Endothelial cell of umbilical vein (primary cell): ENCODE measurements around the gene CACNA1C. TPM values are rescaled to one million over a fixed set of nuclear protein-coding genes. Genes with fewer than 3 reads are reported as not detected.

Source experiments
- BruUV-seq: library from RNA; stranded (reverse); fragments of 400-500 nt; replicated peaks from 2 replicates; lab custom pipeline; 2021; lab: Mats Ljungman, UMichigan
- CTCF ChIA-PET: fragments of 300-600, 350-600 bp; sonication (Branson Sonifier 250); formaldehyde crosslinking; loops from one replicate; lab custom pipeline; 2021; ENCODE audit warnings: antibody characterized with exemption, inconsistent platforms; lab: Charles Lee
- POLR2A ChIA-PET: fragments of 300-600, 350-600 bp; sonication (Branson Sonifier 250); formaldehyde crosslinking; loops from one replicate; lab custom pipeline; 2021; ENCODE audit warnings: antibody characterized with exemption, inconsistent platforms; lab: Charles Lee
- DNase-seq: peaks from one replicate; pipeline ENCODE4 v3.0.0-alpha.2; 2011; ENCODE audit warnings: low read depth, low spot score
- FAIRE-seq: peaks from 2 replicates; lab custom pipeline; 2011; peaks lifted over from hg19 to GRCh38; lab: Jason Lieb, UNC
- H2AFZ ChIP-seq: 2 replicates; pipeline ENCODE4 v1.6.0; 2012; ENCODE audit warnings: low read depth, low read length, control low read depth, inconsistent platforms
- H3K27ac ChIP-seq: 2 replicates; pipeline ENCODE4 v1.5.1; 2011; ENCODE audit warnings: low read depth, mild to moderate bottlenecking, control low read depth, low read length, moderate library complexity; ENCODE audit not compliant: insufficient read depth
- H3K27me3 ChIP-seq, 2 experiments: 2 replicates each; pipeline versions ENCODE4 v1.6.0 to v1.6.1; 2011; ENCODE audit warnings: low read length in 2 of 2, mixed read lengths in 1 of 2; ENCODE audit not compliant: control insufficient read depth in 2 of 2, insufficient read depth in 2 of 2
- H3K36me3 ChIP-seq, 2 experiments: 2 replicates in 1 of 2; 3 replicates in 1 of 2; pipeline ENCODE4 v1.5.1; 2011; ENCODE audit warnings: low read length in 2 of 2, mild to moderate bottlenecking in 1 of 2, moderate library complexity in 1 of 2; ENCODE audit not compliant: control insufficient read depth in 2 of 2, insufficient read depth in 2 of 2; ENCODE audit errors: extremely low read depth in 1 of 2
- H3K4me1 ChIP-seq: 3 replicates; pipeline ENCODE4 v1.5.1; 2011; ENCODE audit warnings: mild to moderate bottlenecking, low read length; ENCODE audit not compliant: control insufficient read depth, insufficient read depth; ENCODE audit errors: extremely low read depth
- H3K4me2 ChIP-seq: 2 replicates; pipeline ENCODE4 v1.6.1; 2011; ENCODE audit warnings: low read length, control low read depth, mixed read lengths; ENCODE audit not compliant: insufficient read depth
- H3K4me3 ChIP-seq, 3 experiments: fragments of 200-600 bp in 1 of 3; sonication (generic), shearing (Covaris generic) in 1 of 3; replicated peaks in 1 of 3; 2 replicates each; pipeline ENCODE4 v1.5.1; 2011 to 2016; ENCODE audit warnings: control low read depth in 3 of 3, low read length in 3 of 3, mild to moderate bottlenecking in 2 of 3, inconsistent platforms in 1 of 3, low read depth in 1 of 3, moderate library complexity in 1 of 3; ENCODE audit not compliant: insufficient read depth in 1 of 3
- H3K79me2 ChIP-seq: 2 replicates; pipeline ENCODE4 v1.6.0; 2012; ENCODE audit warnings: low read length, inconsistent platforms; ENCODE audit not compliant: control insufficient read depth, insufficient read depth
- H3K9ac ChIP-seq: replicated peaks from 2 replicates; pipeline ENCODE3; 2011; ENCODE audit warnings: low read length, control low read depth; ENCODE audit not compliant: insufficient read depth; ENCODE audit errors: extremely low read depth
- H3K9me1 ChIP-seq: replicated peaks from 3 replicates; pipeline ENCODE4 v1.6.0; 2011; ENCODE audit warnings: mild to moderate bottlenecking, low read length; ENCODE audit not compliant: control insufficient read depth, insufficient read depth; ENCODE audit errors: extremely low read depth
- H3K9me3 ChIP-seq: replicated peaks from 2 replicates; pipeline ENCODE4 v1.5.1; 2012; ENCODE audit warnings: low read length, inconsistent platforms; ENCODE audit not compliant: control insufficient read depth, insufficient read depth
- H4K20me1 ChIP-seq: replicated peaks from 2 replicates; pipeline ENCODE3; 2011; ENCODE audit warnings: mild to moderate bottlenecking, low read length; ENCODE audit not compliant: control insufficient read depth, insufficient read depth; ENCODE audit errors: extremely low read depth
- CTCF ChIP-seq, 2 donors: IDR thresholded peaks; 1 replicate in 1 of 2; 2 replicates in 1 of 2; pipeline ENCODE4 v1.5.1; 2011; ENCODE audit warnings: low read length in 2 of 2, mild to moderate bottlenecking in 2 of 2, moderate library complexity in 2 of 2, control low read depth in 1 of 2, inconsistent platforms in 1 of 2, low read depth in 1 of 2; ENCODE audit not compliant: insufficient read depth in 1 of 2; ENCODE audit errors: extremely low read depth in 1 of 2
- EZH2 ChIP-seq: IDR thresholded peaks from 2 replicates; pipeline ENCODE4 v1.6.1; 2012; ENCODE audit warnings: borderline replicate concordance, low read depth, mild to moderate bottlenecking, moderate library complexity, low read length, inconsistent platforms; ENCODE audit not compliant: severe bottlenecking
- FOS ChIP-seq: IDR thresholded peaks from 2 replicates; pipeline ENCODE4 v1.6.1; 2011; ENCODE audit warnings: mild to moderate bottlenecking, low read length, moderate library complexity, borderline replicate concordance; ENCODE audit not compliant: insufficient read depth
- GATA2 ChIP-seq: IDR thresholded peaks from 2 replicates; pipeline ENCODE4 v1.7.0; 2011; ENCODE audit warnings: low read depth, mild to moderate bottlenecking, moderate library complexity, mixed read lengths, low read length; ENCODE audit not compliant: insufficient read length, insufficient read depth
- JUN ChIP-seq: IDR thresholded peaks from 2 replicates; pipeline ENCODE4 v1.6.1; 2011; ENCODE audit warnings: borderline replicate concordance, low read depth; ENCODE audit not compliant: insufficient read length, insufficient read depth
- MAX ChIP-seq: IDR thresholded peaks from 2 replicates; pipeline ENCODE4 v1.6.1; 2011; ENCODE audit not compliant: insufficient read depth, insufficient read length
- MYC ChIP-seq: IDR thresholded peaks from one replicate; pipeline ENCODE4 v1.6.1; 2011; ENCODE audit warnings: mild to moderate bottlenecking, low read depth, low read length
- POLR2A ChIP-seq: IDR thresholded peaks from 2 replicates; pipeline ENCODE4 v1.6.1; 2012; ENCODE audit warnings: low read depth, mild to moderate bottlenecking, control low read depth, low read length
- POLR2AphosphoS5 ChIP-seq: IDR thresholded peaks from 2 replicates; pipeline ENCODE4 v1.6.1; 2012; ENCODE audit warnings: low read depth, mild to moderate bottlenecking, control low read depth, low read length, moderate library complexity; ENCODE audit not compliant: insufficient read depth
- dilution Hi-C: fragments of 300-500 bp; cut with MboI; formaldehyde crosslinking; loops from one replicate; pipeline ENCODE4 v1.15.0; 2019; ENCODE audit warnings: low sequenced_read_pairs; ENCODE audit not compliant: extremely low pct_ligation_motif_present
- intact Hi-C: fragments of 100-400 bp; cut with micrococcal nuclease; formaldehyde crosslinking; loops from one replicate; pipeline ENCODE4 v1.10.0; 2022
- polyA plus RNA-seq, 4 experiments: library from polyadenylated mRNA; depleted of rRNA in 3 of 4; stranded (reverse) in 3 of 4; unstranded in 1 of 4; fragments of >200 nt; gene quantifications; 2 replicates each; pipeline versions ENCODE4 v1.2.1 to v1.2.3, GENCODE V29; 2011 to 2012; ENCODE audit warnings: missing spikeins in 1 of 4
- total RNA-seq: library from RNA; stranded (reverse); gene quantifications from 2 replicates; pipeline ENCODE4 v1.2.3, GENCODE V29; 2021

Gene CACNA1C
- total and polyA plus RNA-seq, 2 donors (not counting 3 experiments of a cell fraction or from before 2014, with no cell fraction given): not detected

GRCh38 chr12:2575245-2575644 lies 522.5 kb downstream of the CACNA1C start:
- DNase-seq: no peak
- FAIRE-seq: no peak
- TF ChIP-seq MAX (no peak), FOS (no peak)
- H3K9ac ChIP-seq: no peak overlapping the region
- H3K4me1 ChIP-seq: no peaks in the 10 kb centered on the region
- POLR2A ChIA-PET: no interaction called here
- no peaks in the 10 kb centered on the region for H4K20me1 ChIP-seq
- H3K27ac ChIP-seq: no peak overlapping the region
- no peaks in the 10 kb centered on the region for H3K36me3 ChIP-seq
- H3K9me1 ChIP-seq: no peaks in the 10 kb centered on the region
- no peaks in the 10 kb centered on the region for H3K9me3 ChIP-seq
- H2AFZ ChIP-seq: no peak overlapping the region
- no peaks in the 10 kb centered on the region for H3K79me2 ChIP-seq
- CTCF ChIA-PET: interaction anchor here (1.4 kb wide), 1 partner anchor 11 kb away, joined by 3 read pairs; no protein-coding TSS in a partner anchor
- H3K4me2 ChIP-seq: no peak overlapping the region
- intact Hi-C loops: no loop called here
- dilution Hi-C loops: no loop called here
- peaks cover 0 to 2% of the 10 kb centered on the region in 2 experiments for H3K27me3 ChIP-seq
- no peak overlapping the region for H3K4me3 ChIP-seq
- no TSS peak for BruUV-seq

GRCh38 chr12:2578211-2578610 lies 525.4 kb downstream of the CACNA1C start:
- no peak for DNase-seq
- Histone ChIP-seq H3K9ac (no peak overlapping the region), H3K27ac (no peak overlapping the region), H3K4me2 (no peak overlapping the region), H3K27me3 (no peaks in the 10 kb centered on the region), H3K4me3 (no peak overlapping the region), H3K79me2 (no peaks in the 10 kb centered on the region), H3K9me3 (no peaks in the 10 kb centered on the region), H3K4me1 (no peaks in the 10 kb centered on the region), H2AFZ (no peak overlapping the region), H4K20me1 (no peaks in the 10 kb centered on the region), H3K9me1 (no peaks in the 10 kb centered on the region), H3K36me3 (no peaks in the 10 kb centered on the region)
- intact Hi-C loops (no loop called here), dilution Hi-C loops (no loop called here)
- ChIA-PET POLR2A (no interaction called here), CTCF (no interaction called here)
- no peak for TF ChIP-seq MAX
- no peak for TF ChIP-seq GATA2
- no peak for TF ChIP-seq POLR2A
- no peak for TF ChIP-seq MYC
- no peak for TF ChIP-seq POLR2AphosphoS5
- TF ChIP-seq JUN: no peak
- no peak for TF ChIP-seq FOS
- TF ChIP-seq CTCF (IDR thresholded peaks at IDR 0.05; ENCODE audit: extremely low read depth in 1 of 2, insufficient read depth in 1 of 2, low read depth in 1 of 2, low read length in 2 of 2): no peak
- no peak for TF ChIP-seq EZH2
- no peak for FAIRE-seq
- no TSS peak for BruUV-seq
